HepG2 (cell line): ENCODE data around the gene MRM2.

ENCODE experiments used
- CTCF ChIP-seq: sonication (generic); formaldehyde crosslinking; IDR thresholded peaks from 2 replicates; pipeline ENCODE4 v1.5.0; 2020; ENCODE audit warnings: mild to moderate bottlenecking, missing genetic modification reagents, moderate library complexity
- HNF4G ChIP-seq, 2 experiments: sonication (generic) in 1 of 2; formaldehyde crosslinking in 1 of 2; IDR thresholded peaks; 2 replicates each; pipeline versions ENCODE4 v1.4.0 to v1.6.1; 2011 to 2020; ENCODE audit warnings: borderline replicate concordance in 2 of 2, low read depth in 2 of 2, mild to moderate bottlenecking in 2 of 2, low read length in 1 of 2, missing genetic modification reagents in 1 of 2, moderate library complexity in 1 of 2
- MBD4 ChIP-seq: IDR thresholded peaks from 2 replicates; pipeline ENCODE4 v1.6.1; 2012; ENCODE audit warnings: low read length, inconsistent platforms, borderline replicate concordance
- MLX ChIP-seq: IDR thresholded peaks from 2 replicates; pipeline ENCODE4 v1.6.1; 2016
- POLR2A ChIP-seq, 2 experiments: IDR thresholded peaks; 2 replicates each; pipeline ENCODE4 v1.6.1; 2011; ENCODE audit warnings: low read depth in 2 of 2, low read length in 2 of 2, mild to moderate bottlenecking in 1 of 2, moderate library complexity in 1 of 2; ENCODE audit not compliant: insufficient read depth in 1 of 2
- POLR2AphosphoS5 ChIP-seq: IDR thresholded peaks from 2 replicates; pipeline ENCODE4 v1.6.1; 2012; ENCODE audit warnings: low read depth, low read length
- REPIN1 ChIP-seq: sonication (generic); formaldehyde crosslinking; IDR thresholded peaks from 2 replicates; pipeline ENCODE4 v1.8.0; 2022; ENCODE audit warnings: missing genetic modification reagents, low read depth, mild to moderate bottlenecking, borderline replicate concordance
- TAF15 ChIP-seq: fragments of 200-400 bp; formaldehyde crosslinking; IDR thresholded peaks from one replicate; pipeline ENCODE4 v1.6.1; 2018; ENCODE audit warnings: mild to moderate bottlenecking, low read depth, low read length; ENCODE audit not compliant: poor library complexity, severe bottlenecking
- ZNF75D ChIP-seq: sonication (generic); formaldehyde crosslinking; IDR thresholded peaks from 2 replicates; pipeline ENCODE4 v1.8.1; 2023; ENCODE audit warnings: missing genetic modification reagents, mild to moderate bottlenecking, borderline replicate concordance

- TF ChIP-seq TAF15, result no peak
- TF ChIP-seq POLR2AphosphoS5, result no peak
- no peak for TF ChIP-seq REPIN1 (CRISPR knock-in tag)
- no peak for TF ChIP-seq ZNF75D (CRISPR knock-in tag)
- TF ChIP-seq MLX (CRISPR knock-in tag), result no peak
- no peak for TF ChIP-seq POLR2A (IDR thresholded peaks at IDR 0.05; ENCODE audit: insufficient read depth in 1 of 2, low read depth in 2 of 2, low read length in 2 of 2)
- no peak for TF ChIP-seq MBD4
- no peak for TF ChIP-seq CTCF (CRISPR knock-in tag)
- TF ChIP-seq HNF4G (IDR thresholded peaks at IDR 0.05; ENCODE audit: borderline replicate concordance, low read depth, low read length), result no peak
- no peak for TF ChIP-seq HNF4G (CRISPR knock-in tag; IDR thresholded peaks at IDR 0.05; ENCODE audit: borderline replicate concordance, low read depth)
Observed at GRCh38 chr7:2217716-2218443, 24.1 kb downstream of the MRM2 start.
